ENCODE results near the gene ZNF581.

Gene ZNF581

DNA sequence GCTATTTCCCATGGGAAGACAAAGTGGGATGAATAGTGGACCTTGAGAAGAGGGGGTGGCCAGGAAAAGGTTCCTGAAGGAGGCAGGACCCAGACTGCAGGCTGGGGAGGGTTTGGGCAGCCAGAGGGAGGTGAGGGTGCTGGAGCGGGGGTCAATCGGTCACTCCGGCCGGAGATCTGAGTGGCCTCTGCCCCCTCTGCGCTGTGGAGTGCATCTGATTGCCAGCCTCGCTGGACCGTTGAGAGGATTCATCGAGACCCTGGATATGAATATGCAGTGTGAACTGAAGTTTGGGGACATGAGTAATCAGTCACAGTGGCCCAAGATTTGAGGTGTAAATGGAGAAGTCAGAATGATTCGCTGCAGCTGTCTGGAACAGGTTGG, 8.1 kb upstream of the ZNF581 start:
- DNase-seq, result no peak

DNA sequence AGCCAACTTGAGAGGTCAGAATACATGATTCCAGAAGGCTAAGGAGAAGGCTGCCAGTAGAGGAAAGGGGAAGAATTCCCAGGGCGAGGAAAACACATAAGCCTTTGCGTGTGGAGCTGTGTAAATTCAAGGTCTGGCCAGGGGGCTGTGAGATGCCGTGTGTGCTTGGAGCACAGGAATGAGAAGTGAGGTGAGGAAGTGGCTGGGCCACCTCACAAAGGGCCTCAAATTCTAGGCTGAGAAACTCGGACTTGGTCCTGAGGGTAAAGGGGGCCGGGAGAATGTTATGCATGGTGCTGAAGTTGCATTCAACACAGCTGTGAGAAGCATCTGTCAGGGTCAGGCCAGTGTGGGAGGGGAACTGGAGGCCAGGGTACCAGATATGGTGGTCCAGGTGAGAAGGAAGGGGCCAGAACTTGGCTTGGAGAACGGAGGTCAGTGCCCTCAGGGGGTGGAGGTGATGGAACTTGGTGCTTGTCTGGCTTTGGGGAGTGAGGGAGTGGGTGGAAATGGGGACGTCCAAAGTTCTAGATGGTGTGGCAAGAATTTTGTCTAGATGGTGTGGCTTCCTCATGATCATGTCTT, 7.5 kb upstream of the ZNF581 start:
- DNase-seq, result no peak

DNA sequence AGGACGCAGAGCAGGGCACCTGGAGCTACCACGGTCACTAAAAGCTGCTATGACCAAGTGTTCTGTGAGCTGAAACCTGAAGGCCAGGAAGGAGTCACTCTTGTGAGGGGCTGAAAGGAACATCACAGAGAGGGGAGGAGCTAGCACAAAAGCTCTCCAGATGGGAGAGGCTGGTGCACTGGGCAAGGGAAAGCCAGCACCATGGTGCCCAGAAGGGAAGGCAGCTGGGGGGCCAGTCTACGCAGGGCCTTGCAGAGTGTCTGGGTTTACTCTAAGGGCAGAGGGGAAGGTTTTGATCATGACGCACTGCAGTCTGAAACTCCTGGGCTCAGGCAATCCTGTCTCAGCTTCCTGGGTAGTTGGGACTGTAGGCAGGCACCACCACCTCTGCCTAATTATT, 6.7 kb upstream of the ZNF581 start:
- no peak for DNase-seq

DNA sequence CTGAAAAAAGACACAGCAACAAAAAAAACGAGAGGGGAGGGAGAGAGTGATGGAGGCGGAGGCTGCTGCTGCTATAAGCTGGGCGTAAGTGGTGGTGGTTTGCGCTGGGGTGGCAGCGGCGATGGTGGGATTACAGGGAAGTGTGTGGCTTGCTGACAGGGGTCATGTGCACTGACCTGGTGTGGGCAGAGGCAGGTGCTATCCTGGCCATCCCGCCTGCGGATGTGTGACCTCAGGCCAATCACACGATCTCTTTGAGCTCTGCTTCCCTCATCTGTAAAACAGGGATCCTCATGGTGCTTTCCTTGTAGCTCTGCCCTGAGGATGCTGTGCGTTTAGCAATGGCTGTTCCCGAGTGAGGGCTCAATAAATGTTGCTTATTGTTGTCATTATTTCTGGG, 5.9 kb upstream of the ZNF581 start:
- DNase-seq, result no peak

DNA sequence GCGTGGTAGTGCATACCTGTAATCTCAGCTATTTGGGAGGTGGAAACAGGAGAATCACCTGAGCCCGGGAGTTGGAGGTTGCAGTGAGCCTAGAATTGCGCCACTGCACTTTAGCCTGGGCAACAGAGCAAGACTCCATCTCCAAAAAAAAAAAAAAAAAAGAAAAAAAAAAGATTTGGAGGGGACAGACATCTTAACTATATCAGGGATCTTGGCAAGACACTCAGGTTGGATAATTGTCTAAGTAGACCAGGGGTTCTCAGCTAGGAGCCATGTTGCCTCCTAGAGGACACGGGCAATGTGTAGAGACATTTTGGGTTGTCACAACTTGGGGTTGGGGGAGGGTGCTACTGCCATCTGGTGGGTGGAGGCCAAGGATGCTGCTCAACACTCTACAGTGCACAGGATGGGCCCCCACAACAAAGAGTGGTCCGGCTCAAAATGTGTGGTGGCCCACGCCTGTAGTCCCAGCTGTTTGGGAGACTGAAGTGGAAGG, 4.5 kb upstream of the ZNF581 start:
- DNase-seq, result no peak

DNA sequence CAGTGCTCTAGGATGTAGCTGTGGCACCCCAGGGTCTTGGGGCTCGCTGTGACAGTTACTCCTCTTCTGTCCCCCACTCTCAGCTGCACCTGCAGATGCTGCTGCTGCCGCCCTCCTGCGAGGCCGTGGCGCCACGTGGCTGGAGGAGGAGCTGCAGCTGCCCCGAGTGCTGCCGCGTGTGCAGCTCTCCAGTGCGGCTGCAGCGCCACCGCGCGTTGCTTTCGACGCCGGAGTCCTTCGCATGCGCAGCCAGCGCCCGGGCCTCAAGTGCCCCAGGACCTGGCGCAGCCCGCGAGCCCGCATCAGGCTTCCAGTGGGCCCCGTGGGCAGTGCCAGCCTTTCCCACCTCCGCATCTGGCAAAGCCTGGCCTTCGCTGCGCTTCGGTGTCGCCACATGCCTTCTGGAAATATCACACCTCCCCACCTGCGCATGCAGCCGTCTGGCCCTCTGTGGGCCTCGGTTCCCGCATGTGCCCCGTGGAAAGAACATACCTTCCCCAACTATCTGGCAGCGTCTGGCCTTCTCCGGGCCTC, 3.3 kb upstream of the ZNF581 start:
- peak; percentile 68 for DNase-seq

DNA sequence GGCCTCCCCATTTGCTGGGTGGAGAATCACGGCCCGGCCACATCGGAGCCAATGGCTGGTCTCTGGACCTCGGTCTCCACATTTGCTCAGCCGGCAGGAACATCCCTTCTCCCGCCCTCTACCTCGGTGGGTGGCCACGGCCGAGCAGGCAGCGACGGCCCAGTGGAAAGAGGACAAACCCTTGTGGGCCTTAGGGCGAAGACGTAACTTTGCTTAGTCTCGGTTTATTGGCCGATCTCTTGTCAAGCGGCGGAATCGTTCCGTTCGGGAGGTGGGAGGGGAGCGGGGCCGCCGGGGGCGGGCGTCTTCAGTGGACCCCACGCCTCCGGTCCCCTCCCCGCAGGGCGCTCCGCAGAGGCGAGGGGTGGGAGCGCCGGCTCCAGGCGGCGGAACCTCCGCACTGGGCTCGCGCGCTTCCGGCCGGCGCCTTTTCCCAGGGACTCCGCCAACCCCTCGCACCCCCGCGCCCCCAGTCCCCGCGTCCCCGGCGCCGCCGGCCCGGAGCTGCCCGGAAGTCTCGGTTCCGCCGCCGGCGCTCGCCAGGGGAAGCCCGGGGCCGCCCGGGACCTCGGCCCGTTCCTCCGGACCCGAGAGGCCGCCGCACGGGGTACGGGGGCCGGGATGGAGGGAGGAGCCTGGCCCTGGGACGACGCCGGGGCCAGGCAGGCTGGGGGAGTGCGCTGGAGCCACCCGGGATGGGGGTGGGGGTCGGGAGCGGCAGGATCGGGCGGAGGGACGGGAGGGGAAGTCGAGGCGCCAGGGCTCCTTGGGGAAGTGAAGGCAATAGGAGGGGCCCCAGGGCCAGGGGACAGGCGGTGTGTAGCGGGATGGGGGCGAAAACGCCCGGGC, 2.6 kb upstream of the ZNF581 start, which contains the start of gene ZNF580:
TSS of gene ZNF580 (plus strand) at position 426 of the 849 bp plus-strand sequence. CDS start 1,507 bp downstream, outside the sequence.
- peak; percentile 82 for DNase-seq

DNA sequence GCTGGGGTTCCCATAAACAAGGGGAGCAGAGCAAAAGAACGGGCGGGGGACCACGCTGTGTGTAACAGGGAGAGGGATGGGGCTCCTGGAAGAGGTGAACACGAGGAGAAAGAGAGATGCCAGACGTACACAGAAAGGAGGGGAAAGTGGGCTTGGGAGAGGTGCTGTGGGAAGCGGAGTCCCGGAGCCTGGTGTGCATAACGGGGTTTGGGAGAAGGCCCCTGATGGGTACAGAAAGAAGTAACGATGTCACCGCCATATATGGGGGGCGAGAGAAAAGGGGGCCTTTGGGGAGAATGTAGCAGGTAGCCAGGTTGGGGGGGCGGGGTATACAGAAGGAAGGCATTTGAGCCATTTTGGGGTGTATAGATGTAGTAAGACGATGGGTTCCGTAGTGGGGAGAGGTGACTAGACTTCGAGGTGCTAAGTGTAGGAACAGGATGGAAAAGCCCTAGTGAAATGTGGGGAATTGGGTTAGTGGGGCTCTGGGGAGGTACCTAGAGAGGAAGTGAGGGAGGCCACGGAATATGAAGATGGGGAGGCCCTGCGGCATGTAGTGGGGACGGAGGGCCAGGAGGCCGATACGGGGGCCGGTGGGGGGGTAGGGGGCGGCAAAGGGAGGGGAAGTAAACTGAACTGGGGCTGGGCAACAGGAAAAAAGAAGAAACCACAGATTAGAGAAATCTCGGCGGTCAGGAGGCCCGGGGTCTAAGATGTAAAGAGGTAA, 1.9 kb upstream of the ZNF581 start:
- DNase-seq, result no peak

DNA sequence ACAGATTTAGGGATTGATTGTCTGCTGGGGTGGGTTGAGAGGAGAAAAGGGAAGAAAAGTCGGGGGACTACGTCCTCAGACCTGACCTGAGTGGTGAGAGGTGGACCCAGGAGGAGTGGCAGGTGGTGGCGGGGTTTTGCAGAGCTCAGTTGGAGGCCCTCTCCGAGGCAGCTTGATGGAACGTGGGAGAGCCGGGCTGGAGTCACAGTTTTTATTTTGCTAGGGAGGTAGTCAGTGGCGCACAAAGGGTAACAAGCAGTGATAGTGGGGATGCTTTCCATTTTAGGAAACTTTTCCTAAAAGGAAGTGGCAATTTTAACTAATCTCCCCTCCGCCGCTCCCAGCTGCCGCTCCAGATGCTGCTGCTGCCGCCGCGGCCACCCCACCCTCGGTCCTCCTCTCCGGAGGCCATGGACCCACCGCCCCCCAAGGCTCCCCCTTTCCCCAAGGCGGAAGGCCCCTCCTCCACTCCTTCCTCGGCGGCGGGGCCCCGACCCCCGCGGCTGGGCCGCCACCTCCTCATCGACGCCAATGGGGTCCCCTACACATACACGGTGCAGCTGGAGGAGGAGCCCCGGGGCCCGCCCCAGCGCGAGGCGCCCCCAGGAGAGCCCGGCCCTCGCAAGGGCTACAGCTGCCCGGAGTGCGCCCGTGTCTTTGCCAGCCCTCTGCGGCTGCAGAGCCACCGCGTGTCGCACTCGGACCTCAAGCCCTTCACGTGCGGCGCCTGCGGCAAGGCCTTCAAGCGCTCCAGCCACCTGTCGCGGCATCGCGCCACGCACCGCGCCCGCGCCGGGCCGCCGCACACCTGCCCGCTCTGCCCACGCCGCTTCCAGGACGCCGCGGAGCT, 1.1 kb upstream of the ZNF581 start:
- DNase-seq, result no peak

DNA sequence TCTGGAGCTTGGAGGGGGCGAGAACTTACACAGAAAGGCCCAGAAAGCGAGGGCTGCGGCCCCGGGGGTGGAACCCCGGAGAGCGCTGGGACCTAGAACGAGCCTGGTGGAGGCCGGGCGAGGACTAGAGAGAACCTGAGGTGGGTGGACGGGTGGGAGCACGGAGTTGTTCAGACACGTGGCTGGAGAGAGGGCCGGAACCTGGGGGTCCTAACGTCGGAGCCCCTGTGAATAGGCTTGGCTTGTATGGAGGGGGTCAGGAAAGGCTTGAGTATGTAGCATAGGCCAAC, 383 bp downstream of the ZNF581 start:
- no peak for DNase-seq

DNA sequence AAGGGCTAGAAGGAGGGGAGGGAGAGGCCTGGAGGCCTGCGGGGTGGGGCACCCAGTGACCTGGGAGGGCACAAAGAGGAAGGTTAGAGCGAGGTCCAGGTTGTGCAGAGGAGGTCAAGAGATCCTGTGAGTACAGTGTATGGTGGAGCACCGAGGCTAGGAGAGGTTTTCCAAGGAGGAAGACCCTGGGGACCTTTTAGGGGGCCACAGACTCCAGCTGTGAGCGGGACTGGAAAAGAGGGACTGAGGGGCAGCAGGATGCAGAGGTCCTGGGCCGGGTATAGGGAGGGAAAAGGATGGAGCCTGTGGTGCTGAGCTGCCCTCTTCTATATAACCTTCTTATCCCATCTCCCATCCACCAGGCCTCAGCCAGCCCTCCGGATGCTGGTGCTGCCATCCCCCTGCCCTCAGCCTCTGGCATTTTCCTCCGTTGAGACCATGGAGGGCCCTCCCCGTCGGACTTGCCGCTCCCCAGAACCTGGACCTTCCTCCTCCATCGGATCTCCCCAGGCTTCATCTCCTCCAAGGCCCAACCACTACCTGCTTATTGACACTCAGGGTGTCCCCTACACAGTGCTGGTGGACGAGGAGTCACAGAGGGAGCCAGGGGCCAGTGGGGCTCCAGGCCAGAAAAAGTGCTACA, 863 bp downstream of the ZNF581 start:
- DNase-seq, result no peak

DNA sequence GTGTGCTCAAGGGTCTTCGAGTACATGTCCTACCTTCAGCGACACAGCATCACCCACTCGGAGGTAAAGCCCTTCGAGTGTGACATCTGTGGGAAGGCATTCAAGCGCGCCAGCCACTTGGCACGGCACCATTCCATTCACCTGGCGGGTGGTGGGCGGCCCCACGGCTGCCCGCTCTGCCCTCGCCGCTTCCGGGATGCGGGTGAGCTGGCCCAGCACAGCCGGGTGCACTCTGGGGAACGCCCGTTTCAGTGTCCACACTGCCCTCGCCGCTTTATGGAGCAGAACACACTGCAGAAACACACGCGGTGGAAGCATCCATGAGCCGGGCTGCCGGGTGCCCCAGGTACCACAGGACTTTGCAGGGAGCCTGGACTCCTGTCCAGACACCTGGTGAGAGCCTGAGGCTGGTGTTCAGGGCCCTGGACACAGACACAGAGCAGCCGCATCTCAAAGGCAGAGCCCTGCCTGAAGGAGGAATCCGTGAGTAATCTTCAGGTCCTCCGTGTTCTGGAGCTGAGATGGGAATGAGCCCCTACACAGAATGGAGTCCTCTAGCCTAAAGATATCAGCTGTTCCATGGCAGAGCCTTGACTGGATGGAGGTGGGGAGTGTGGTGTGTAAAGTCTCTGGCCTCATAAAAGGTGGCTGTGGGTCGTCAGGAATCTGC, 1.5 kb downstream of the ZNF581 start:
- no peak for DNase-seq

DNA sequence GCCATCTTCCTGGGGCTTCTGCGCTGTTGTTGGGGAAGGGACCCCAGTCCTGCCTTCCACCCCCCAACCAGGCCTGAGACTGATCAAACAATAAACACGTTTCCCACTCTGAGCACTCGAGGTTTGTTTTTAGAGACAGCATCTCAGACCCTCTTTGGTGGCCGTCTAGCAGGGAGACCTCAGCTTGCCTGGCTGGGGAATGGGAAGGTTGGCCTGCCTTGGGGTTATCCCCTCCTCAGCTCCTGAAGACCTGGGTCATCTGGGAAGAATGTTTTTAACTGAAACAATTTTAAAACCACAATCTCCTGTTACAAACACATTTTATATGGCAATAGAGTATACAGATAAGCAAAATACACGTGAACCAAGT, 2.0 kb downstream of the ZNF581 start:
- no peak for DNase-seq

DNA sequence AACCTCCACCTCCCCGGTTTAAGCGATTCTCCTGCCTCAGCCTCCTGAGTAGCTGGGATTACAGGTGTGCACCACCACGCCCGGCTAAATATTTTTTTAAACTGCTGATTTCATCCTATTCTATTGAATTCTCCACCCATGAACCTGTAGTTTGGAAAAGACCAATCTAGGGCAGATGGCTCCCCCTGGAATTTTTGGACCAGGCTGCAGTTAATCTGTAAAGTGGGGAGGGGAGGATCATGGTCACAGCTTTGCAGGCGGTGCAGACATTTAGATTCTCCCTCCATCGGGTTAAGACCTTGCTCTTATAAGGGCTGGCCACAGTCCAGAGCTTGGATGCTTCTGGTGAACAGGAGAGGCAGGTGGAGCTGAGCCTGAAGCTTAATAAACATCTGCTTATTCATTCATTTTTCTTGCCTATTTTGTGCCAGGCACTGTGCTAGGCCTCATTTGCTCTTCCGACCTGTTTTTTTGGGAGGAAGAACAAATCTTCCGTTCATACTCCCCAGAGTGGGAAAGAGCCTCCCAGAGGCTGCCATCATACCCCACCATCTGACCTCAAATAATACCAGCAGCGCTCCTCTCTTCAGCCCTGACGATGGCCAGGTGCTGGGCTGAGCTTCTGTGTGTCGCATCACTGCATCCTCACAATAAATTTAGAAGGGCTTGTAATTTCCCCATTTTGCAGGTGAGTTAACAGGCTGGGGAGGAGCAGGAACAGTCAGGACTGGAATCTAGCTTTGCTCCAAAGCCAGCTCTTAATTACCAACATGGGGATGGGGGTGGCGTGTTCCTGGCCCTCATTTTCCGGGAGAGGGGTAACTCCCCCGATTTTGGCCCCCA, 3.7 kb downstream of the ZNF581 start:
- no peak for DNase-seq

DNA sequence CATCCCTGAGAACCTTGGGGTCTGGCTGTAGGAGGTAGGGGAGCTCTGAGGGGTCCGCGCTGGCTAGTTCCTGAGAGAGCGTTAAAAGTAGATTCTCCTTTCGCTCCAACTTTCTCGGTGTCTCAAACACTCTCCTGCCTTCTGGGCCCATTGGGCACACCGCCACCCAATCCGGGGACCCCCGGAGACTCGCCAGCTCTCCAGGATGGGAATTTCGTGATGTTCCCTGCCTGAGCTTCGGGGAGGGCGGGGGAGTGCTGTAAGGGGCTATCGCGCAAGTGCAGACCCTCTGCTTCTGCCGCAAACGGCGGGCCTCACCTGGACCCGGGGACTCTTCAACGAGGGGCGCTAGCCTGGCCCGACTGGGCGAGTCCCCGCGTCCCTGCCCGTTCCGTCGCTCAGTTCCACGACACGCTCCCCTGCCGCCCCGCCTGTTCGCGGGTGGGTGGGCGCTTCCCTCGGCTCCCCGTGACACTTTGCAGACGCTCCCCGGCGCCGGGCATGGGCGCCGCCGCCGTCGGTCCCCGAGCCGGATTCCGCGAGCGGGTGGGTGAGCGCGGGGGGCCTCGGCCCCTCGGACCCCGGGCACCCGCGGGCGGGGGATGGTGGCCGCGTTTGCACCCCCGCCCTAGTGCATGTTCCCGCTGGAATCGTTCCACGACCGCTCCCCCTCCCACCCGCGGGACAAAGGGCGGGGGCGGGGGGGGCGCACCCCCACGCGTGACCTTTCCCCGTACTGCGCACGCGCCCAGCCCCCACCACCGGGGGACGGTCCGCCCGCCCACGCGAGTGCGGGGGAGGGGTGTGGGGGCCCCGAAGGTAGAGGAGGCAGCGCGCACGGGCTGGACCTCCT, 4.5 kb downstream of the ZNF581 start, which contains the start of gene CCDC106:
TSS of gene CCDC106 (plus strand) at position 481 of the 853 bp plus-strand sequence. CDS start 835 bp downstream, outside the sequence.
- peak; percentile 72 for DNase-seq

DNA sequence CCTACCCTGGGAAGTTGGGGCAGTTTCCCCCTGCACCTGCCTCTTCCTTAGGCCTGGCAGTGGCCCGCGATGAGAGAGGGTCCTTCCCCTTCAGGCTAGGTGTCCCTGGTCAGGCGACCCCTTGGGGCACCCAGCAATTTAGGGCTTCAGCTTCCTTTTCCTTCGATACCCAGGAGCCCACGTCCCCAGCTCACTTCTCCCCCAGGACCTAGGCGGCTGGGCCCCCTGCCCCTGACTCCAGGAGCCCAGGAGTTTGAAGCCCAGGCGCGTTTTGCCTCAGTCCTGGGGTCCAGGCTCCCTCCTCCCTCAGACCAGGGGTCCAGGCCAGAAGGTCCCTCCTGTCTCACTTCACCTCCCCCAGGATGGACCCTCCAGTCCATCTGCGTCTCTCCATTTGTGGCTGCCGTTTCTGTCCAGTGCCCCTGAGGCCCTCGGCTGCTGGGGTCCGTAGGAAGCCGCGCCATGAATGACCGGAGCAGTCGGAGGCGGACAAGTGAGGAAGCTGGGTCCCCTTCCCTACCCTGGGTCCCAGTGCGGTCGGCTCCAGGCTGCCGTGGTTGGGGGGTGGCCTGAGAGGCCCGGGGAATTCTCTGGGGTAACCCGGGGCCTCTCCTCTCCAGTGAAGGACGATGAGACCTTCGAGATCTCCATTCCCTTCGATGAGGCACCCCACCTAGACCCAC, 5.3 kb downstream of the ZNF581 start:
- no peak for DNase-seq

DNA sequence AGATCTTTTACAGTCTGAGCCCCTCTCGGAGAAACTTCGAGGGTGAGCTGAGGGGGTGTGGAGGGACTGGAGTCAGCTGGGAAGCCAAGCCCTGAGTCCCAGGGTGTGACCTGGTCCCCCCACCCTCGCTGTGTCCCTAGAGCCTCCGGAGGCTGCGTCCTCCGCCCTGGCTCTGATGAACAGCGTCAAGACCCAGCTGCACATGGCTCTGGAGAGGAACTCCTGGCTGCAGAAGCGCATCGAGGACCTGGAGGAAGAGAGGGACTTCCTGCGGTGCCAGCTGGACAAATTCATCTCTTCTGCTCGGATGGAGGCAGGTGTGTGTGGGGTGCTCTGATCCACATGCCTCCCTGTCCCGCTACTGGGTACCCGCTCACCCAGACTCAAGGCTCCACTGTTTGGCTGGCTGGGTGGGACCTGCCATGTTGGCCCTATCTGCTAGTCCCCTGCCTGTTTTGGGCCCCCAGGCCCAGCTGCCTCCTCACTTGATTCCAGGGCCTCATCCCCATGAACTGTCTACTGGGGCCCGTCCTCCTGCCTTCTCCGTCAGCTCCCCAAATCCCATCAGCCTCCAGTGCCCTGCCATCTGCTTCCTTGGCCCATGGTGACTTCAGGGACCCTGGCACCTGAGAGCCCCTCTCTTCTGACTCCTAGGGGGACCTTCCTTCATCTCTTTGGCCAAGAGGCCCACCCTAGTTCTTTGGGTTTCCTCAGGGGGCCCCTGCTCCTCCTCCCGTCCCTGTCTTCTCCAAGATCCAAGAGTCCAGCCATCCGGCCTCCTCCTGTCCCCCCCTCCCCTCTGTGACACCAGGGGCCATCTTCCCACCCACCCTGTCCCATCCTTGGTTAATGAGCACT, 6.0 kb downstream of the ZNF581 start:
- DNase-seq, result no peak

DNA sequence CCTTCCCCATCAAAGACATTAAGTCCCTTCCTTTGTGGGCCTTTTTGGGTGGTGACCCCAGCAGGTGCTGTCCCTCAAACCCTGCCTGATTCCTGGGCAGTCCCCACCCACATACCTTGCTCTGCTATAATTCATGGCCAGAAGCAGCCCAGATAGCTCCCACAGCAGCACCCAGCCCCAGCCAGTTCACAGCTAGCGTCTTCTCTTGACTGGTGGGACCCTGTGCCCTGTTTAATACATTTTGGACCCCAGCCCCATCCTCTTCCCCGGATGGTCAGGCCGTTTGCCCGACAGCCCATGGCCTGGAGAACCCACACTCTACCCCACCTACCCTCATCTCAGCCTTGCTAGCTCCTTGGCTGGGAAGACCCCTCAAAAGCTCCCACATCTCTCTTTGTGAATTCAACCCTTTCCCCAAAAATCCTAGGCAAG, 6.7 kb downstream of the ZNF581 start:
- no peak for DNase-seq

Data from fibroblast of upper back skin (primary cell).